ENCODE data around the gene RPS4Y1.
"Not testable (repeated sequence)": the region's sequence is repeated elsewhere in the genome, so short reads cannot be mapped to it uniquely, and the experiment has no call there.

The RPS4Y1 gene

GRCh38 chrY:2841471-2841893 lies at the start of gene RPS4Y1:
Gene RPS4Y1, plus strand, starts transcription at chrY:2841602. Its CDS starts 23 bp downstream, at chrY:2841625.
- no peak for TF ChIP-seq CTCF (IDR thresholded peaks at IDR 0.05; ENCODE audit: low read depth, low read length, missing control alignments)
- H3K4me3 ChIP-seq (replicated peaks; ENCODE audit: low read depth, low read length) = peak within 1 kb of the TSS; percentile 87
- peak; percentile 46 for DNase-seq (ENCODE audit: extremely low read depth, low read depth)

- DNase-seq (ENCODE audit: extremely low read depth, low read depth) = no peak
- no peak for TF ChIP-seq CTCF (IDR thresholded peaks at IDR 0.05; ENCODE audit: low read depth, low read length, missing control alignments)
- H3K4me3 ChIP-seq (replicated peaks; ENCODE audit: low read depth, low read length) = no peak overlapping the region
These were observed 44.4 kb upstream of the RPS4Y1 start for GRCh38 chrY:2796977-2797523.

- no peak for DNase-seq (ENCODE audit: extremely low read depth, low read depth)
- no peak for TF ChIP-seq CTCF (IDR thresholded peaks at IDR 0.05; ENCODE audit: low read depth, low read length, missing control alignments)
- H3K4me3 ChIP-seq (replicated peaks; ENCODE audit: low read depth, low read length) = no peak overlapping the region
These were observed 43.4 kb upstream of the RPS4Y1 start for GRCh38 chrY:2797991-2798390.

GRCh38 chrY:2800246-2800645 lies 41.2 kb upstream of the RPS4Y1 start:
- DNase-seq (ENCODE audit: extremely low read depth, low read depth) = no peak
- TF ChIP-seq CTCF (IDR thresholded peaks at IDR 0.05; ENCODE audit: low read depth, low read length, missing control alignments) = peak; percentile 34
- H3K4me3 ChIP-seq (replicated peaks; ENCODE audit: low read depth, low read length) = no peak overlapping the region

GRCh38 chrY:2817146-2817896 lies 24.1 kb upstream of the RPS4Y1 start:
- not testable (repeated sequence) for H3K4me3 ChIP-seq (replicated peaks; ENCODE audit: low read depth, low read length); DNase-seq (ENCODE audit: extremely low read depth, low read depth)

GRCh38 chrY:2824471-2824870 lies 16.9 kb upstream of the RPS4Y1 start:
- no peak for DNase-seq (ENCODE audit: extremely low read depth, low read depth)
- TF ChIP-seq CTCF (IDR thresholded peaks at IDR 0.05; ENCODE audit: low read depth, low read length, missing control alignments) = no peak
- no peak overlapping the region for H3K4me3 ChIP-seq (replicated peaks; ENCODE audit: low read depth, low read length)

- no peak for TF ChIP-seq CTCF (IDR thresholded peaks at IDR 0.05; ENCODE audit: low read depth, low read length, missing control alignments)
- no peak overlapping the region for H3K4me3 ChIP-seq (replicated peaks; ENCODE audit: low read depth, low read length)
- DNase-seq (ENCODE audit: extremely low read depth, low read depth) = no peak
These were observed 12.9 kb upstream of the RPS4Y1 start for GRCh38 chrY:2828497-2828896.

Measured in HFF-Myc (cell line).